Esophagus muscularis mucosa (tissue), 4 donors: ENCODE measurements around the gene CMAS.

Source experiments
- EP300 ChIP-seq: sonication (generic); formaldehyde crosslinking; IDR thresholded peaks from one replicate; pipeline ENCODE4 v1.6.1; 2017; ENCODE audit warnings: antibody characterized with exemption
- POLR2A ChIP-seq: fragments of 450-650 bp; IDR thresholded peaks from one replicate; pipeline ENCODE4 v1.6.1; 2017; ENCODE audit warnings: antibody characterized with exemption, moderate library complexity, mild to moderate bottlenecking, low read depth
- TF ChIP-seq, protein P1 (sequence below), 3 experiments: fragments of 200-600 bp in 2 of 3; fragments of 450-650 bp in 1 of 3; sonication (generic) in 2 of 3; IDR thresholded peaks; one replicate each; pipeline ENCODE4 v1.5.1; 2017 to 2019; ENCODE audit warnings: antibody characterized with exemption in 3 of 3, mild to moderate bottlenecking in 2 of 3, moderate library complexity in 1 of 3

DNA sequence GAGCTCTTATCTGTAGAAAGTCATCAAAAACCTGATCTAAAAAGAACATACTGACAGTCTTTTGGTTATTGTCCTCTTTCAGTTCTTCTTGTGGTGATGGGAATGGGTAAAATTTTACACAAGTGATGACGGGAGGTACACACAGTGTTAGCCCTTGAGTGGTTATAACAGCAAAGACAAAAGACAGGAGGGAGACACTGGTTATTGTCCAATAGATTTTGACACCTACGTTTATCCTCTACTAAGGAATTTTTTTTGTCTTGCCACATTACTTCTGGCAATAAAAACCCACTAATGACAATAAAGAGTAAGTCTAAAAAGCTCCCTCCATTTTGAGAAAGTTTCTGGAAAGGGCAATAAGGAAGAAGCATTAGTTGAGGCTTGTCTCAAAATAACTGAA lies 47.7 kb upstream of the CMAS start:
- TF ChIP-seq, protein P1, sequence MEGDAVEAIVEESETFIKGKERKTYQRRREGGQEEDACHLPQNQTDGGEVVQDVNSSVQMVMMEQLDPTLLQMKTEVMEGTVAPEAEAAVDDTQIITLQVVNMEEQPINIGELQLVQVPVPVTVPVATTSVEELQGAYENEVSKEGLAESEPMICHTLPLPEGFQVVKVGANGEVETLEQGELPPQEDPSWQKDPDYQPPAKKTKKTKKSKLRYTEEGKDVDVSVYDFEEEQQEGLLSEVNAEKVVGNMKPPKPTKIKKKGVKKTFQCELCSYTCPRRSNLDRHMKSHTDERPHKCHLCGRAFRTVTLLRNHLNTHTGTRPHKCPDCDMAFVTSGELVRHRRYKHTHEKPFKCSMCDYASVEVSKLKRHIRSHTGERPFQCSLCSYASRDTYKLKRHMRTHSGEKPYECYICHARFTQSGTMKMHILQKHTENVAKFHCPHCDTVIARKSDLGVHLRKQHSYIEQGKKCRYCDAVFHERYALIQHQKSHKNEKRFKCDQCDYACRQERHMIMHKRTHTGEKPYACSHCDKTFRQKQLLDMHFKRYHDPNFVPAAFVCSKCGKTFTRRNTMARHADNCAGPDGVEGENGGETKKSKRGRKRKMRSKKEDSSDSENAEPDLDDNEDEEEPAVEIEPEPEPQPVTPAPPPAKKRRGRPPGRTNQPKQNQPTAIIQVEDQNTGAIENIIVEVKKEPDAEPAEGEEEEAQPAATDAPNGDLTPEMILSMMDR (IDR thresholded peaks at IDR 0.05): no peak
- TF ChIP-seq EP300: no peak
- TF ChIP-seq POLR2A: no peak
